CD4-positive, alpha-beta T cell treated with Interleukin-10 for 1 hour (primary cell): Measurements from ENCODE around the gene SPOUT1.
A peak's percentile ranks its signal among the peaks of the same experiment; 100 is the strongest.

Source experiments
- DNase-seq: peaks from one replicate; pipeline ENCODE4 v3.0.0-alpha.2; 2020

SPOUT1 gene

DNA sequence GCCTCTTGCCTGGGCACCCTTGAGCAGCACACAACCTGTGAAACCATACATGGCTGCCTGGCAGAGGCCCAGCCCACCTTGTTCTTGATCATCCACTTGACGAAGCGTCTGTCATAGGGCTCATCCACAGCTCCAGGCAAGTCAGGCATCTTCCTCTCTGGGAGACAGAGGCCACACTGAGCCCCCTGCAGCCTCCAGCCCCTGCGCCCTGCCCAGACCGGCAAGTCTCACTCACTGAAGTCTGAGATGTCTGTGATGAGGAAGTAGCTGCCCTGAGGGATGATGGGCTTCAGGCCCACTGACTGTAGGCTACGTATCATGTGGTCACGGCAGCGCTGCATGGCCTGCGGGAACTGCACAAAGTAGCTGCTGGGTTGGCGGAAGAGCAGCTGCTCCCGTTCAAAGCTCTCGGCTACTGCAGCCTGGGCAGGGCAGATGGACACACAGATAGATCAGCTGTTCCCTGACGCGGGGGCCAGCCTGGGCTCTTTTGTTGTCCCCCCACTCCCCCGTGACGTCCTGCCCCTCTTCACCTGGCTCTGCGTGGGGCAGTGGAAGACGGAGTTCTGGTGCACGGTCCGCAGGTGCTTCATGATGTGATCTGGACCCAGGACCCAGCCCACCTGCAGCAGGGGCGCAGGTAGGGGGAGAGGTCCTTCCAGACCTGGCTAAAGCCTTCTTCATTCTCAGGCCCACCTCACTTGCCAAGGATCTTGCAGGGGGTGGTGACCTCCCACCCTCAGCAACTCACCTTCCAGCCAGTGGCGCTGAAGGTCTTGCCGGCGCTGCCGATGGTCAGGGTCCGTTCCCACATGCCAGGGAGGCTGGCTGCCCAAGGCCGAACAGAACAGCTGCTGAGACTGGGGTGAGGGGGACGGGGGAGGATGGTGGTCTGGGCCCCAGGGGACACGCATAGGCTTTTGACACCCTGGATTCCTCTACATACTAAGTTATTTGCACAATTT lies 5.9 kb upstream of the SPOUT1 start:
- DNase-seq = no peak

DNA sequence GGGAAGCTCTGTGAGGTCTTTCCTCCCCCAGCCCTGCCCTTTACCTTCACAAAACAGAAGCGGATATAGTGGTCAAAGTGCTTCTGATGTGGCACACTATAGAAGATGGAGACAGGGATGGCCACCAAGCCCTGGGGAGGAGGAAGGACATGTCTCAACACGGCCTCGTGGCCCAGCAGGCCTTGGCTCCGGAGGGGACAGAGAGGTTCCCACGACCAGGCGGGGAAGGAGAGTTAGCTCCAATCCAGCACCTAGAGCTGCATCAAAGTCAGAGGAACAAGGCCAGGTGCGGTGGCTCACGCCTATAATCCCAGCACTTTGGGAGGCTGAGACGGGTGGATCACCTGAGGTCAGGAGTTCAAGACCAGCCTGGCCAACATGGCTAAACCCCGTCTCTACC lies 4.1 kb upstream of the SPOUT1 start:
- no peak for DNase-seq

DNA sequence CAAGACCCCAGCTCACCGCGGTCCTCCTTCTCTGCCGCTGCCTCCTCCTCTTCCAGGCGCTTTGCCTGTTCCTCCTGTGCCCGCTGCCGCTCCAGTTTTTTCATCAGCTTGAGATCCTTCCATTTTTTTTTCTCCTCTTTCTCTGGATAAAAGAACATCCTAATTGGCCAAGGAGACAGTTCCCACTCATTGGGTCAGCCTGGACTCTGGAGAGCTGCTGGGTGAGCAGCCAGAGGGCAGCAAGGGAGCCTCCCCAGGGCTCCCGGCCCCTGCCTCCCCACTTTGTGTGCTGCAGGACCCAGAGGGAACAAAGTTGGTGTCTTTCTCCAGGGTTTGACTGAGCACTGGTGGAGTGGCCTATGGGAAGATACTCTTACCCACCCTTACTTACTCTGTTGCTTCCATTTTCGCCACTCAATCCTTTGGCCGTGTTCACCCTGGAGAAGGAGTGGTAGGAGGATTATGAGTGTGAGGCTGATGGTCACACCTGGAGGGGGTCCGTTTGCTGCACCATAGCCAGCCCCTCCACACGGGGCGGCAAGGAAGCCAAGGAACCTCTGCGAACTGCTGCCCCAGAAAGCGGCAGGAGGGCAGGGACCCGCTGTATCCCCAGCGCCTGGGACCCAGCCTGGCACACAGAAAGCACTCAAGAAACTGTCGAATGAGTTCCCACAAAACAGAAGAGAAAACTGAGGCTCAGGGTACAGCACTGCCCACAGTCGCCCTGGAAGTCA lies 708 bp downstream of the SPOUT1 start:
- DNase-seq = no peak

DNA sequence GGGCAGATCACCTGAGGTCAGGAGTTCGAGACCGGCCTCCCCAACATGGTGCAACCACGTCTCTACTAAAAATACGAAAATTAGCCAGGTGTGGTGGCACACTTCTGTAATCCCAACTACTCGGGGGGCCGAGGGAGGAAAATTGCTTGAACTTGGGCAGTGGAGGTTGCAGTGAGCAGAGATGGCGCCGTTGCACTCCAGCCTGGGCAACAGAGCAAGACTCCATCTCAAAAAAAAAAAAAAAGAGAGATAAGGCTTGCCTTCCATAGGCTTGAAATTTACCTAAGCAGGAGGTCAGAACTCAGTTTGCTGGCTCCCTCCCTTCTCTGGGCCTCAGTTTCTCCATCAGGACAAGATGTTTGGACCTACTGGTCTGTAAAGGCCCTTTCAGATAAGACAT lies 1.3 kb downstream of the SPOUT1 start:
- DNase-seq = no peak

DNA sequence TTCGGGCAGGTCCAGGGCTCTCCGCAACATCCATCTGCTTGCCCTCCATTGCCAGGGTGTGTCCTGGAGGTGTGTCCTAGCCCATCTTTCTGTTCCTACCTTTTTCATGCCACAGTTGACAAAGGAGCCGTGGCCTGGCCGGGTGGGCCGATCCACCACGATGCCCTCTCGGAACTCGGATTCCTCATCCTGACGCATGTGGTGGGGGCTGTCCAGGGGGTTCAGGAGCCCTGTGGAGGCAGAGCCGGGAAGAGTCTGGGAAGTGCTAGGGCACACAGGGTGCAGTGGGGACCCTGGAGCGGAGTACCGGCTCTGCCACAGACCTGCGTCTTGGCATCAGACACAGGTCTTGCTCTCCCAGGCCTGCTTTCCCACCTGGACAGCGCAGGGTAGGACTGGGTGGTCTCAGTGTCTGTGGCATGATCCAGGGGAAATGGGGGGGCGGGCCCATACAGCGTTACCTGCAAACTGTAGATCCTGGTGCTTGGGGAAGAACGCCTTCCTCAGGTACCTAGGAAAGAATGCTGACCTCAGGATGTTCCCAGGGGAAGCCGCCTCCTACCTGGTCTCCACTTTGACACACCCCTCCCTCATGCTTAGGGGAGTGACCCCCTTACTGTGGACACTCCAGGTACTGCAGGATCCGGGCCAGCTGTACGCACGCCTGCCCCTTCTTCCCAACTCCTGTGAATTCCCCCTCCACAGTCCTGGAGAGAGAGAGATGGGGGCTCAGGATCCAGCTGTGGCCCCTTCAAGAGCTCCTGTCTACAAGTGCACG lies 3.5 kb downstream of the SPOUT1 start:
- no peak for DNase-seq

DNA sequence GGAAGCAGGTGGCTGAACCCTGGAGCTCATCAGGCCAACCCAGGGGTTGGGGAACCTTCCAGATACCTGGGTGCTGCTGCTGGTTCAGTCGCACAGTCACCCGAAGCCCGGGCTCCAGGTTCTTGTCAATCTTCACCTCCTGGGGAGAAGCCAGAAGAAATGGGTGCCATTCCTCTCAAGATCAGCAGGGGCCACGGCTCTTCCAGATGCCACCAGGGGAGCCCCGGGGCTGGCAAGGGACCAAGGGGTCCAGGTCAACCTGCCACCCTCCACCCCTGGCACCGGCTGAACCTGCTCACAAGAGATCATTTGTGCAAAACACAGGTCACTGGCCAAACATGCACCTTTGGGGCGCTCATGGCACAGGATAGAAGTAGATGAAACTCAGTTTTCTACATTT lies 4.7 kb downstream of the SPOUT1 start:
- DNase-seq = no peak

DNA sequence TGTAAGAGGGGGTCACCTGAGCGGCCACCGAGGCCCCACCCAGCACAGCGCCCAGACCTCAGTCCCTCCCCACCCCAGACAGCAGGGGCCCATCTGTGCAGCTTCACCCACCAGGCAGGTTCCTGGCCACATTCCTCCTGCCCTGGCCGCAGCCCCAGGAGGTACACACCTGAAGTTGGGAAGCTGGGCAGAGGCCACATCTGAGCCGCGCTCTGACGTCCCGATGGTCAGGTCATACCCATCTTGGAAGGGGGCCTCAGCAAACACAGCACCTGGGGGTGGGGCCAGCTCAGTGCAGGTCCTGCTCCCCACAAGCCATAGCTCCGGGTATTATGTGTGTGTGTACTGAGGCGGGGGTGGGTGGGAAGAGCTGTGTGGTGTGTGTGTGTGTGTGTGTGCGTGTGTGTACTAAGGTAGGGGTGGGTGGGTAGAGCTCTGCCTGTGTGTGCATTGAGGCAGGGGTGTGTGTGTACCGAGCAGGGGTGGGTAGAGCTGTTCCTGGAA lies 5.6 kb downstream of the SPOUT1 start:
- DNase-seq = no peak

DNA sequence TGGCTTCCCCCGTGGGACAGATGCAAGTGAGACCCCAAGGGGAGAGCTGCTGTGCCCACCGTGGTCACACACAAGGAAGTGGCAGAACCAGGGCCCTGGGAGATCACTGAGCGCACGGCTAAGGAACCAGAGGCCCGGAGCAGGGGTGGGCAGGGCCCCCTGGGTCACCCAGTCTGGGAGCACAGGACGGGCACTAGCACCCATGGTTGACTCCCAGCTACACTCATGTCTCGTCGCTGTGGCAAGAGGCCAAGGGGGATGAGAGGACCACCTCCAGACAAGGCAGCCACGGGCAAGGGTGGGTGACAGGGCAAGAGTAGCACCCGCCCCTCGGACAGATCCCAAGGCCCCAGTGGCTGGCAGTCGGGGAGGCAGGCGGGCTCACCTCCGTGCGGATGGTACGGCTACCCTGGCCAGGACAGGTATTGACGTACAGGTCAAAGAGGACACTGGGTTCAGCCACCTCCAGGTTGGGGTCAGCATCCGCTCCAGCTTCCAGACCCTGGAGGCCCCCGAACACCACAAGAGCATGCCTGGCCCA lies 6.2 kb downstream of the SPOUT1 start:
- DNase-seq = no peak

DNA sequence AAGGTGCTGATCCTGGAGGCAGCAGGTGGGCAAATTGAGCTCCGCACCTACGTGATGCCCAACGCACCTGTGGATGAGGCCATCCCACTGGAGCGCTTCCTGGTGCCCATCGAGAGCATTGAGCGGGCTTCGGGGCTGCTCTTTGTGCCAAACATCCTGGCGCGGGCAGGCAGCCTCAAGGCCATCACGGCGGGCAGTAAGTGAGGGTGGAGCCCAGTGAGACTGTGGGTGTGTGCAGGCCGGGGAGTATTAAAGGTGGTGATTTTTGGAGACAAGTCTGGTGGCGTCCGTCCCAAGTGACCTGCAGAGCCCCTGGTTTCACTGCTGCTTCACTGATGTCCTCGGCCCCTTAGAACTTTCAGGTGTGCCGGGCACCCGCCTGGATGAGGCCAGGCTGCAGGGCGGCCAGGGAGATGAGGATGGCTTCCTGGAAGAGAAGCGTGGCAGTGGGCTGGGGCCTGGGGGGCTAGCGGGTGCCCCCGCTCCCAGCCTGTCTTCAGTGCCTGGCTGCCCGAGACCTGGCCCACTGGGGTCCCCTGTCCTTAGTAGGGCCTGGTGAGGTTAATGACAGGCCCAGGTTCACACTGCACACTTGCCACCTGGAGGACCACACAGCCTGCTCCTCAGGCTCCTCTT lies 7.1 kb downstream of the SPOUT1 start:
- DNase-seq = no peak

DNA sequence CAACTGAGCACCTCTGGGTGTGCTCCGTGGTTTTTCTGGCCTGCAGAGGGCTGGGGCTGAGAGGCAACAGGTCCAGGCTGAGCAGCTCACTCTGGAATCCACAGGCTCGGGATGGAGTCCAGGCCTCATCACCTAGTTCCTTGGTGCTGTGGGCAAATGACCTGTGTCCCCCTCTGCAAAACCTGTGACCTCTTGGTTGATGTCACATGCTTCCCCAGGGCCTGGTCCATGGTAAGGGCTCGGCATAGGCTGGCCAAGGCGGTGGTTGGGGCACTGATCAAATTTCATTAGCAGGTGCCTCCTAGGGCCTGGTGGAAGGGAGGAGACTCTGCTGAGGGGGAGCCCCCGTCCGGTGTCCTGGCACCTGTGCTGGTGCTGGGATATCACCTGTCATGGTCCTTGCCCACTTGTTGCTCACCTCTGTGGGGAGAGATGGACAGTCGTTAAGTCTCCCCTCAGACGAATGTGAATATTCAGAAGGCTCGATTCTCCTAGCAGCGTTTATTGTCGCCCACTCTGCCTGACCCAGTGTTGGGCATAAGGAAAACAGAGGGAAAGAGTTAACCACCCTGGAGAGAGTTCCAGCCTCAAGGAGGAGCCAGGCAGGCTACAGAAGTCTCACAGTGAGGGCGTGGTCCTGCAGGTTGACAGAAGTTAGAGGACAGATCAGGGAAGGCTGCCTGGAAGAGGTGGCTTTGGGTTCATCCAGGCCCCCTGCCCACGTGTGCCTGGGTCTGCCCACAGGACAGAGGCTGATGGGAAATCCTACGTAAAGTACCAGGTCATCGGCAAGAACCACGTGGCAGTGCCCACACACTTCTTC lies 7.8 kb downstream of the SPOUT1 start:
- no peak for DNase-seq

DNA sequence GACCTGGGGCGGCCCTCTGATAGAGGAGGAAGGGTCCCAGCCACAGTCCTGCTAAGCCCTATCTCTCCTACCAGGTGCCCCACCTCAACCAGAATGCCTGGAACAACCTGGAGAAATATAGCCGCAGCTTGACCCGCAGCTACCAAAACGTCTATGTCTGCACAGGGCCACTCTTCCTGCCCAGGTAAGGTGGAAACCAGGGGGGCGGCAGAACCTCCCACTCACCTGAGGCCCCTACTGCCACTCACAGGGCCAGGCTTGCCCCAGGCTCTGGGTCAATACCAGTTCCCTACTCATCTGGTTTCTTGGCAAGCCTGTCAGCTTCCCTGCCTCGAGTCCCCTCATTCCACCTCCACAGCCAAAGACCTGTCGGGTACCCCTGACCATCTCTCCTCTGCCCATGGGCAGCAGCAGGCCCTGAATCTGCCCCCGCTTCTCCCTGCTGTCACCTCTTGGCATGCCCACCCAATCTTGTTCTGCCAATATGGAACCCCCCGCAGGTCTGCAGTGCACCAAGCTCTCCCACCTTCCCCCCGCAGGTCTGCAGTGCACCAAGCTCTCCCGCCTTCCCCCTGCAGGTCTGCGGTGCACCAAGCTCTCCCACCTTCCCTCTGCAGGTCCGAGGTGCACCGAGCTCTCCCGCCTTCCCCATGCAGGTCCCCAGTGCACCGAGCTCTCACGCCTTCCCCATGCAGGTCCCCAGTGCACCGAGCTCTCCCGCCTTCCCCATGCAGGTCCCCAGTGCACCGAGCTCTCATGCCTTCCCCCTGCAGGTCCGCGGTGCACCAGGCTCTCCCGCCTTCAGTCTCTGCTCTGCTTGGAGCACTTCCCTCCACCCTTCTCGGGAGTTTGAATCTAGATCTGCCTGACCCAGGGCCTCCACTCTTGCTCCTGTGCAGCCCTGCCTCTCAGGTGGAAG lies 8.7 kb downstream of the SPOUT1 start:
- DNase-seq = no peak

DNA sequence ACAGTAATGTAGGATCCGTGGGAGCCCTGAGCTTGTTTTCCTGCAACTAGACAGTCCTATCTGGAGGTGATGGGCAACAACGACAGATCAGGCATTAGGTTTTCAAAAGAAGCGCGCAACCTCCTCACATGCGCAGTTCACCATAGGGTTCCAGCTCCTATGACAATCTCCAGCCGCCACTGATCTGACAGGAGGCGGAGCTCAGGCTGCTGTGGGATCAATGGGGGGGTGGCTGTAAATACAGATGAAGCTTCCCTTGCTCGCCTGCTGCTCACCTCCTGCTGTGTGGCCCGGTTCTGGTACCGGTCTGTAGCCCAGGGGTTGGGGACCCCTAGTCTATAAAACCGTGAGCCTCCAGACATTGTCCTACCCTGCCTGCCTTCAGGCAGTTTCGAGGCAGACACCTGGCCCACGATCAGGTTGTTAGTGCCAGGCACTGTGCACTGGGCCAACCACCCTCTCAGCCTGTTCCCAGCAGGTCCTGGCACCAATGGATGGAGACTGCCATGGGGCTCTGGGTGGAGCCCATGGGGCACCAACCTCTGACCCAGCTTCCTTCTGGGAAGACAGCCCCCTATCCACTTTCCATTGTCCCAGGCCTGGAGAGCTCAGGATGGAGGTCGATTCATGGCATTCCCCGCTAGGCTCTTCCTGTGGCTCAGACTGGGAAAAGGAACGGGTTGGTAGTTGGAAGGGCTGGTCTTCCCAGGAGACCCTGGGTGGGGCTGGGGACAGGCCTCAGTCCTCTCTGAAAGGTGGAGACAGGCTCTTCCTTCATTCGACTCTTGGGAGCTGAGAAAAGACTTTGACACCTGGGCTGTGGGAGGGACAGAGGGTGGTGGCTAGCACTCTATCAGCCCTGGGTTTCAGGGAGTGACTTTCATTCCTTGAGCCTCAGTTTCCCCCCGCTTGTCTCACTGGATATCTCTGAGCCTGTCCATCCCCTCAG lies 9.6 kb downstream of the SPOUT1 start:
- DNase-seq = no peak

DNA sequence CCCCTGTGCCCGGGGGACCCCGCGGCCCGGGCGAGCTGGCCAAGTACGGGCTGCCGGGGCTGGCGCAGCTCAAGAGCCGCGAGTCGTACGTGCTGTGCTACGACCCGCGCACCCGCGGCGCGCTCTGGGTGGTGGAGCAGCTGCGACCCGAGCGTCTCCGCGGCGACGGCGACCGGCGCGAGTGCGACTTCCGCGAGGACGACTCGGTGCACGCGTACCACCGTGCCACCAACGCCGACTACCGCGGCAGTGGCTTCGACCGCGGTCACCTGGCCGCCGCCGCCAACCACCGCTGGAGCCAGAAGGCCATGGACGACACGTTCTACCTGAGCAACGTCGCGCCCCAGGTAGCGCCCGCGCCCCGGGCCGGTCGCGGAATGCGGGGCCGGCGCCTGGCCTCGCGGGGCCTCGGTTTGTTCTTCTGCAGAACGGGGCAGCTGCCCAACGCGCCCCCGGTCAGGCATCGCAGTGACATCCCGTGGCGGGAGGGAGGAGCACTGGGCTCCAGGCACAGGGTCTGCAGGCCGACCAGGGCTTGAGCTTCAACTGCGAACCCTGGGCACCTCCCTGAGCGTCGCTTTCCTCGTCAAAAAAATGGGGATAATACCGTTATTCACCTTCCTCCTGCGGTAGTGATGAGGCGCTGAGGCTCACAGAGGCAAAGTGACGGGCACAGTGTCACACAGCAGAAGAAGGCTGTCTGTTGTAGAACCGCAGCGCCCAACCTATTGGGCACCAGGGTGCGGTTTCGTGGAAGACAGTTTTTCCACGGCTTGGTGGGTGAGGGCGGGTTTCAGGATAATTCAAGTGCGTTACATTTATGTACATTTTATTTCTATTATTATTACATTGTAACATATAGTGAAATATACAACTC lies 10.5 kb downstream of the SPOUT1 start:
- peak; percentile 42 for DNase-seq

DNA sequence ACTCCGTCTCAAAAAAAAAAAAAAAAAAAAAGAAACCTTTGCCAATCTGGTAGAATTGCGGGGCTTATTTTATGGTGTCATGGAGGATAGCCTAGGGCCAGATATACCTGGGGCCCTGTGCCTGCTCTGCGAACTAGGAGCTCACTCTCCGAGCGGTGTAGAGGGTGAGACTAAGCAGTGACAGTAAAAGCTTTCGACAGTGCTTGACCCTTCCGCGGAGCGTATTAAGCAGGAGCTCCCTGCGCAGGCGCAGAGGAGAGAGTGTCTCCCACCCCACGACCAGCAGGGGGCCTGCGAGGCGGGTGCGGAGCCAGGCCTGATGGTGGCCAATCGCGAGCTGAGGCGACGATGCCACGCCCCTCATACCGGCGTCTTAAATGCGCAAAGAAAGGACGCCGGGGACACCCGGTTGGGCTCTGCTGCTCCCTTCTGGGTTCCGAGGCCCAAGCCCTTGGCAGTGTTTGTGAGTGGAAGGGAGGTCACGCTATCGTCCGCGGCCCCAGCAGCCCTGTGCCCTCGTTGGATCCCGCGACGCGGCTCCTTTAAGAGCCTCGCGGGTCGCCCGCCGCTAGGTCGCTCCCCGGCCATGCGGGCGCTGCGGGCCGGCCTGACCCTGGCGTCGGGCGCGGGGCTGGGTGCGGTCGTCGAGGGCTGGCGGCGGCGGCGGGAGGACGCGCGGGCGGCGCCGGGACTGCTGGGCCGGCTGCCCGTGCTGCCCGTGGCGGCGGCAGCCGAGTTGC lies 11.3 kb downstream of the SPOUT1 start, which contains the start of gene ENDOG:
Gene ENDOG, plus strand, starts transcription at position 402 of the 740 bp plus-strand sequence. Its CDS starts 185 bp downstream, at position 587.
- DNase-seq = peak; percentile 98

DNA sequence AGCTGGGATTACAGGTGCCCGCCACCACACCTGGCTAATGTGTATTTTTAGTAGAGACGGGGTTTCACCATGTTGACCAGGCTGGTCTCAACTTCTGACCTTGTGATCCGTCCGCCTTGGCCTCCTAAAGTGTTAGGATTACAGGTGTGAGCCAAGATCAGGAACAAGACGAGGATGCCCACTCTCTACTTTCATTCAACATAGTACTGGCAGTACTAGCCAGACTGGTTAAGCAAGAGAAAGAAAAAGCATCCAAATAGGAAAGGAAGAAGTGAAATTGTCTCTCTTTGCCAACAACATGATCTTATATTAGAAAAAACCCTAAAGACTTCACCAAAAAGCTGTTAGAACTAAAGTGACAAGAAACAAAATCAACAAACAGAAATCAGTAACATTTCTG lies 18.7 kb downstream of the SPOUT1 start:
- no peak for DNase-seq

DNA sequence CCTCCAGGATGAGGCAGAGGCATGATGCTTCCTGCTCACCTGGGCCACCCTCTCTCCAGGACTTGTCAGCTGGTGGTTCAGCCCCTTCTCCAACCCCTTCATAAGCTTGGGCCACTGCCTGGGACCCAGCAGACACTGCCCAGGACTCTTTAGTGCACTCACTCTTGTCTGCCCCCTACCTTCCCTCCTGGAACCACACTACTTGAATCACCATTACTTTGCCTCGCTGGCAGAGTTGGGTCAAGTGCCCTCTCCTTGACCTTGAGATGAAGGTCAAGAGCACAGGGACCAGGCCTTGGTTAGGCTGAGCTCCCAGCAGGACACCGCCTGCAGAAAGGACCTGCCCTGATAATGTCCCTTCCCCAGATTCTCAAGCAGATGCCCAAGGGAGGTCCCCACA lies 19.8 kb downstream of the SPOUT1 start:
- DNase-seq = no peak

DNA sequence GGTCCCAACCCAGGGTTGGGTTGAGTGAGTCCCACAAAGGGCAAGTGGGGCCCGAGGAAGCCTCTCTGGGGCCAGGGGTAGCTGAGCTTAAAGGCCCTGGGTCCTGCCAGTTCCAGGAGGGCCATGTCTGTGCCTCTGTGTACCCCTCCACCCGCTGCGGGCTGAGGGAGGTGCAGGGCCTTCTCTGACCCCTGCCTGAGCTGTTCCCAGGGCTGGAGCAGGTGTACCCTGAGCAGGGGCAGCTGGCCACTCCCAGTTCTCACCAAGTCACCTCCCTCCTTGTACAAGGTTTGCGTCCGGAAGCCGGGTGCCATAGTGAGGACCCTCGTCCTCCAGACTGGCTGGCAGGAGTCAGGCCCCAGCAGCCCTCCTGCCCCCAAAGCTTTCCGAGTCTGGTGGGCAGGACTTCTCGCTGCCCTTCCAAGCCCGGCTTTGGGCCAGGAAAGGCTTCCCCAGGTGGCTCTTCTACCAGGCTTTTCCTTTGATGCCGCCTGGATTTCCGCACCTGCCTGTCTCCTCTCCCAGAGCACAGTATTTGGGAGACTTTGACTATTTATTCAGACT lies 20.5 kb downstream of the SPOUT1 start:
- no peak for DNase-seq
